OCI-LY1 (cell line): ENCODE measurements around the gene GNAS.
A peak's percentile ranks its signal among the peaks of the same experiment; 100 is the strongest.

Experiments used
- H2AFZ ChIP-seq: fragments of 200-600 bp; sonication (generic), shearing (Covaris generic); 2 replicates; pipeline ENCODE4 v1.6.0; 2014; ENCODE audit warnings: antibody characterized with exemption, mild to moderate bottlenecking, low read length
- H3F3A ChIP-seq: fragments of 200-600 bp; sonication (generic), shearing (Covaris generic); 2 replicates; pipeline ENCODE4 v1.6.0; 2014; ENCODE audit warnings: mild to moderate bottlenecking, antibody characterized with exemption, low read length, moderate library complexity; ENCODE audit not compliant: insufficient read depth
- H3K27ac ChIP-seq: fragments of 200-600 bp; sonication (generic); 2 replicates; pipeline ENCODE4 v1.5.1; 2014; ENCODE audit warnings: low read length, mixed run types, mild to moderate bottlenecking, low read depth; ENCODE audit not compliant: poor library complexity, severe bottlenecking
- H3K27me3 ChIP-seq: fragments of 200-600 bp; sonication (generic); 2 replicates; pipeline ENCODE4 v1.6.0; 2014; ENCODE audit warnings: antibody characterized with exemption, mild to moderate bottlenecking, low read length, moderate library complexity; ENCODE audit not compliant: insufficient read depth
- H3K36me3 ChIP-seq: fragments of 200-600 bp; sonication (generic); 2 replicates; pipeline ENCODE4 v1.6.1; 2014; ENCODE audit warnings: mild to moderate bottlenecking, antibody characterized with exemption, low read length, moderate library complexity, mixed read lengths; ENCODE audit not compliant: insufficient read depth
- H3K4me1 ChIP-seq: fragments of 200-600 bp; sonication (generic); 2 replicates; pipeline ENCODE4 v1.5.1; 2014; ENCODE audit warnings: mild to moderate bottlenecking, low read length, moderate library complexity; ENCODE audit not compliant: insufficient read depth, severe bottlenecking
- H3K4me2 ChIP-seq: fragments of 200-600 bp; sonication (generic), shearing (Covaris generic); 2 replicates; pipeline ENCODE4 v1.6.1; 2014; ENCODE audit warnings: low read length
- H3K4me3 ChIP-seq: fragments of 200-600 bp; sonication (generic); 2 replicates; pipeline ENCODE4 v1.5.1; 2014; ENCODE audit warnings: low read length, low read depth, mild to moderate bottlenecking, mixed read lengths; ENCODE audit not compliant: poor library complexity, severe bottlenecking
- H3K79me2 ChIP-seq: fragments of 200-600 bp; shearing (Covaris generic); 2 replicates; pipeline ENCODE4 v1.6.1; 2016; ENCODE audit warnings: mixed run types, low read length, mixed read lengths; ENCODE audit not compliant: insufficient read depth
- H3K9ac ChIP-seq: fragments of 200-600 bp; sonication (generic), shearing (Covaris generic); 2 replicates; pipeline ENCODE4 v1.6.1; 2014; ENCODE audit warnings: mild to moderate bottlenecking, low read length, mixed read lengths
- H3K9me2 ChIP-seq: fragments of 200-600 bp; sonication (generic), shearing (Covaris generic); 2 replicates; pipeline ENCODE4 v1.6.1; 2014; ENCODE audit warnings: low read depth, mild to moderate bottlenecking, low read length, mixed read lengths
- H3K9me3 ChIP-seq: fragments of 200-600 bp; shearing (Covaris generic); 2 replicates; pipeline ENCODE4 v1.6.1; 2014; ENCODE audit warnings: low read length, mixed read lengths
- H4K20me1 ChIP-seq: fragments of 200-600 bp; sonication (generic), shearing (Covaris generic); 2 replicates; pipeline ENCODE4 v1.6.0; 2016; ENCODE audit warnings: mild to moderate bottlenecking, low read length; ENCODE audit not compliant: insufficient read depth
- CTCF ChIP-seq: fragments of 200-600 bp; sonication (generic), shearing (Covaris generic); IDR thresholded peaks from 2 replicates; pipeline ENCODE4 v1.5.1; 2017; ENCODE audit warnings: mild to moderate bottlenecking, antibody characterized with exemption, low read length, moderate library complexity, mixed read lengths
- EZH2 ChIP-seq: fragments of 200-600 bp; sonication (generic), shearing (Covaris generic); IDR thresholded peaks from 2 replicates; pipeline ENCODE4 v1.8.0; 2017; ENCODE audit warnings: borderline replicate concordance, mixed run types, mild to moderate bottlenecking, antibody characterized with exemption, low read length, moderate library complexity, mixed read lengths

Gene GNAS

GRCh38 chr20:58903614-58904013 lies 51.1 kb downstream of the GNAS start:
- Histone ChIP-seq H3K79me2 (peaks cover 34% of the 10 kb centered on the region), H4K20me1 (peaks cover 7% of the 10 kb centered on the region), H3K9ac (no peak overlapping the region), H3K27me3 (no peaks in the 10 kb centered on the region), H3K9me3 (no peaks in the 10 kb centered on the region), H3K4me1 (peaks cover 75% of the 10 kb centered on the region), H2AFZ (no peak overlapping the region), H3K9me2 (no peaks in the 10 kb centered on the region), H3K4me2 (no peak overlapping the region), H3F3A (peaks cover 13% of the 10 kb centered on the region; the same call in 1 of the 2 replicates), H3K4me3 (no peak overlapping the region), H3K36me3 (peaks cover 89% of the 10 kb centered on the region), H3K27ac (no peak overlapping the region)
- TF ChIP-seq CTCF, result no peak
- no peak for TF ChIP-seq EZH2

GRCh38 chr20:58905236-58905635 lies 52.7 kb downstream of the GNAS start:
- Histone ChIP-seq H4K20me1 (peaks cover 7% of the 10 kb centered on the region), H3K9me3 (no peaks in the 10 kb centered on the region), H3K36me3 (peaks cover 89% of the 10 kb centered on the region), H3K9ac (no peak overlapping the region), H3K9me2 (no peaks in the 10 kb centered on the region), H3K79me2 (peaks cover 18% of the 10 kb centered on the region), H3K4me2 (no peak overlapping the region), H3K27me3 (no peaks in the 10 kb centered on the region), H3K27ac (no peak overlapping the region), H3K4me1 (peaks cover 59% of the 10 kb centered on the region), H2AFZ (no peak overlapping the region), H3K4me3 (no peak overlapping the region), H3F3A (peaks cover 12% of the 10 kb centered on the region; the same call in 1 of the 2 replicates)
- TF ChIP-seq EZH2 (no peak), CTCF (no peak)

- Histone ChIP-seq H3K4me2 (no peak overlapping the region), H3K27me3 (no peaks in the 10 kb centered on the region), H3K4me1 (peaks cover 50% of the 10 kb centered on the region), H3K79me2 (peaks cover 9% of the 10 kb centered on the region), H3K9me3 (no peaks in the 10 kb centered on the region), H4K20me1 (no peaks in the 10 kb centered on the region), H3F3A (peaks cover 12% of the 10 kb centered on the region; the same call in 1 of the 2 replicates), H2AFZ (no peak overlapping the region), H3K27ac (peak overlapping the region; percentile 98), H3K9me2 (no peaks in the 10 kb centered on the region), H3K36me3 (peaks cover 89% of the 10 kb centered on the region), H3K4me3 (no peak overlapping the region), H3K9ac (no peak overlapping the region)
- TF ChIP-seq CTCF (no peak), EZH2 (no peak)
These were observed 53.6 kb downstream of the GNAS start for GRCh38 chr20:58906111-58906510.
